Trophoblast cell (in vitro differentiated cells and primary cell): ENCODE measurements around the gene GRIA4.

Source experiments
- DNase-seq, 2 donors: peaks; one replicate each; pipeline ENCODE4 v3.0.0-alpha.2; 2016
- H2AFZ ChIP-seq: 2 replicates; pipeline ENCODE4 v1.6.1; 2013; ENCODE audit warnings: low read length, moderate library complexity, mild to moderate bottlenecking; ENCODE audit not compliant: insufficient read depth, poor library complexity
- H2AK5ac ChIP-seq: 2 replicates; pipeline ENCODE4 v1.6.1; 2013; ENCODE audit warnings: mild to moderate bottlenecking, low read length
- H2BK120ac ChIP-seq: 2 replicates; pipeline ENCODE4 v1.6.1; 2013; ENCODE audit warnings: low read length, mild to moderate bottlenecking, moderate library complexity; ENCODE audit not compliant: insufficient read depth, poor library complexity
- H2BK12ac ChIP-seq: 2 replicates; pipeline ENCODE4 v1.6.1; 2013; ENCODE audit warnings: mild to moderate bottlenecking, low read length, moderate library complexity
- H2BK5ac ChIP-seq: 2 replicates; pipeline ENCODE4 v1.6.1; 2013; ENCODE audit warnings: low read length, low read depth, moderate library complexity, mild to moderate bottlenecking; ENCODE audit not compliant: poor library complexity
- H3K14ac ChIP-seq: 2 replicates; pipeline ENCODE4 v1.6.1; 2013; ENCODE audit warnings: mild to moderate bottlenecking, low read length
- H3K18ac ChIP-seq: 2 replicates; pipeline ENCODE4 v1.6.1; 2013; ENCODE audit warnings: mild to moderate bottlenecking, low read length
- H3K23ac ChIP-seq: 2 replicates; pipeline ENCODE4 v1.6.1; 2013; ENCODE audit warnings: low read length
- H3K27ac ChIP-seq: 2 replicates; pipeline ENCODE4 v1.5.1; 2013; ENCODE audit warnings: low read depth, mild to moderate bottlenecking, inconsistent platforms, low read length, moderate library complexity
- H3K27me3 ChIP-seq: 2 replicates; pipeline ENCODE4 v1.6.1; 2013; ENCODE audit warnings: inconsistent platforms, mild to moderate bottlenecking, low read length, moderate library complexity; ENCODE audit not compliant: insufficient read depth
- H3K36me3 ChIP-seq, 2 experiments: 1 replicate in 1 of 2; 2 replicates in 1 of 2; pipeline ENCODE4 v1.6.1; 2013; ENCODE audit warnings: low read length in 2 of 2, mild to moderate bottlenecking in 2 of 2, moderate library complexity in 1 of 2; ENCODE audit not compliant: insufficient read depth in 2 of 2, control insufficient read depth in 1 of 2
- H3K4ac ChIP-seq: 2 replicates; pipeline ENCODE4 v1.6.1; 2013; ENCODE audit warnings: low read depth, mild to moderate bottlenecking, low read length, moderate library complexity
- H3K4me1 ChIP-seq, 2 experiments: 1 replicate in 1 of 2; 2 replicates in 1 of 2; pipeline ENCODE4 v1.6.1; 2013; ENCODE audit warnings: low read length in 2 of 2, mild to moderate bottlenecking in 2 of 2, moderate library complexity in 1 of 2; ENCODE audit not compliant: insufficient read depth in 2 of 2, control insufficient read depth in 1 of 2
- H3K4me2 ChIP-seq: 2 replicates; pipeline ENCODE4 v1.6.1; 2013; ENCODE audit warnings: inconsistent platforms, mild to moderate bottlenecking, low read length, moderate library complexity
- H3K4me3 ChIP-seq: 2 replicates; pipeline ENCODE4 v1.5.1; 2013; ENCODE audit warnings: mild to moderate bottlenecking, low read depth, low read length, inconsistent platforms
- H3K79me1 ChIP-seq: one replicate; pipeline ENCODE4 v1.6.1; 2013; ENCODE audit warnings: low read length
- H3K79me2 ChIP-seq: 2 replicates; pipeline ENCODE4 v1.6.1; 2013; ENCODE audit warnings: low read length, mild to moderate bottlenecking; ENCODE audit not compliant: control insufficient read depth, insufficient read depth, poor library complexity
- H3K9ac ChIP-seq: 2 replicates; pipeline ENCODE4 v1.6.1; 2013; ENCODE audit warnings: mild to moderate bottlenecking, low read length
- H3K9me3 ChIP-seq: 2 replicates; pipeline ENCODE4 v1.6.1; 2013; ENCODE audit warnings: low read depth, mild to moderate bottlenecking, control low read depth, inconsistent platforms, low read length; ENCODE audit not compliant: insufficient read depth
- H4K12ac ChIP-seq: 2 replicates; pipeline ENCODE4 v1.6.1; 2013; ENCODE audit warnings: low read depth, mild to moderate bottlenecking, low read length, moderate library complexity
- H4K8ac ChIP-seq: 2 replicates; pipeline ENCODE4 v1.6.1; 2013; ENCODE audit warnings: low read depth, mild to moderate bottlenecking, low read length, moderate library complexity
- H4K91ac ChIP-seq: one replicate; pipeline ENCODE4 v1.6.1; 2013; ENCODE audit warnings: low read depth, mild to moderate bottlenecking, low read length, moderate library complexity
- WGBS: extraction: QIAGEN DNeasy Blood & Tissue Kit; methylation state at CpG from one replicate; pipeline ENCODE4 v1.1.7; 2013; ENCODE audit warnings: missing lambda C conversion rate; ENCODE audit not compliant: insufficient read length, insufficient coverage; ENCODE audit errors: extremely low coverage; 5-methylcytosine and 5-hydroxymethylcytosine counted together

Gene GRIA4

DNA sequence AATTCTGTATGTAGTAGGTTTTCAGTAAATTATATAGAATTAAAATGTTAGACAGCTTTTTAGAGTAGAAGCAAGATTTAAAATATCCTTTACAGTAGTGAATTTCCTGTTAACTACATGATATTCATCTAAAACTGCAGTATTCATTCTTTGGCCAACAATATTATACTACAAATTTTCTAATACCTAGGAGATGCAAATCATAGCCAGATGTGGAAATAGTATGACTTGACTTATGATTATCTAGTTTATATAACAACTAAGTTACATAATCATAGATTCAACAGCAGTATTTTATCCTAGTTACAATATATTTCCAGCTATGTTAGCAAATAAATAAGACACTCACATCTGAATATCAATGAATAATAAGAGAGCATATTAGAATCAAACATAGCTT, 249.0 kb downstream of the GRIA4 start:
- H2AK5ac ChIP-seq = no peak overlapping the region
- H4K91ac ChIP-seq = no peak overlapping the region
- H3K9me3 ChIP-seq = no peaks in the 10 kb centered on the region
- no peaks in the 10 kb centered on the region for H3K27me3 ChIP-seq
- H4K8ac ChIP-seq = no peak overlapping the region
- H3K79me1 ChIP-seq = no peaks in the 10 kb centered on the region
- H2BK12ac ChIP-seq = no peak overlapping the region
- no peak overlapping the region for H3K14ac ChIP-seq
- H2AFZ ChIP-seq = no peak overlapping the region
- no peaks in the 10 kb centered on the region for H3K4me1 ChIP-seq
- no peak overlapping the region for H3K27ac ChIP-seq
- no peak overlapping the region for H3K4me2 ChIP-seq
- no peak overlapping the region for H3K4ac ChIP-seq
- H3K9ac ChIP-seq = no peak overlapping the region
- H3K79me2 ChIP-seq = no peaks in the 10 kb centered on the region
- H3K36me3 ChIP-seq = no peaks in the 10 kb centered on the region
- no peak overlapping the region for H3K4me3 ChIP-seq
- no peak overlapping the region for H4K12ac ChIP-seq
- H2BK5ac ChIP-seq = no peak overlapping the region
- no peak overlapping the region for H2BK120ac ChIP-seq
- H3K18ac ChIP-seq = no peak overlapping the region
- no peak for DNase-seq
- no peak overlapping the region for H3K23ac ChIP-seq

DNA sequence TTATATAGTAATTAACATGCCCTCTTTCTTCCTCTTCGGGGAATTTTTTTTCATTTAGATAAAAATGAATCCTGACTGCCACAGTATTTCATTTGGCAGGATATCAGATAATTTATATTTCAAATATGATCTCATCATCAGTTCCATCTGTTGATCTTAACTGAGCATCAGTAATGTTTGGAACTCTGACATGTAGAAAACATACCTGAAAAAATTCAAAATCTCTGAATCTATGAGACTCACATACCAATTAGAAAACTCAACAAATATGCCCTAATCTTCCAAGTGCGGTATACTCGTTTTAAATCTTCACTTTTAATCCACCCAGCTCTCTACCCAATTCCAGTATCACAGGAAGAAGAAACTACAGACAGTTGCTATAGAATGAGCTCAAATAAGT, 250.2 kb downstream of the GRIA4 start:
- Histone ChIP-seq H3K9ac (no peak overlapping the region), H4K12ac (no peak overlapping the region), H3K27ac (no peak overlapping the region), H3K4me1 (no peaks in the 10 kb centered on the region), H3K14ac (no peak overlapping the region), H3K9me3 (no peaks in the 10 kb centered on the region), H3K18ac (no peak overlapping the region), H3K79me1 (no peaks in the 10 kb centered on the region), H2AK5ac (no peak overlapping the region), H2BK120ac (no peak overlapping the region), H3K4me3 (no peak overlapping the region), H2AFZ (no peak overlapping the region), H3K4me2 (no peak overlapping the region), H4K91ac (no peak overlapping the region), H3K4ac (no peak overlapping the region), H2BK5ac (no peak overlapping the region), H3K79me2 (no peaks in the 10 kb centered on the region), H2BK12ac (no peak overlapping the region), H3K27me3 (no peaks in the 10 kb centered on the region), H3K36me3 (no peaks in the 10 kb centered on the region), H4K8ac (no peak overlapping the region), H3K23ac (no peak overlapping the region)
- WGBS = no CpG with 5 or more reads among the region's 3 CpGs
- DNase-seq = peak in 1 of 2 donors; percentile 68

DNA sequence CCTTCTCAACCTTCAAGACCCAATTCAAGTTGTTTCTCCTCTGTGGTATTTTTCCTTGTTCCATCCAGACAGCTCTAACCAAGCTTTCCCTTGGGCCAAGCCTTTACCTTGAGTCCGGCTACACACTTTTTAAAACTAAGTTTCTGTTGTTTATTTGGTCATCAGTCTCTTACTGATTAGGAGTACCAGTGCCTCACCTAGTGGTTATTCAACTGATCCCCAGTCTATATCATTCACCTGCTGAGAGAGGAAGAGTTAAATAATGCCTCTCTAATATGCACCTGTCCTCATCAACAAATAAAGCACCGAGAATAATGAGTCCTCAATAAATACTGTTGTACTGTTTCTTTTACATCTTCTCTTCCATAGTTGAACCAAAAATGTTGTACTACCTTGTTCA, 251.4 kb downstream of the GRIA4 start:
- H3K9me3 ChIP-seq = no peaks in the 10 kb centered on the region
- H3K4me1 ChIP-seq = no peaks in the 10 kb centered on the region
- H3K4me3 ChIP-seq = no peak overlapping the region
- no peaks in the 10 kb centered on the region for H3K27me3 ChIP-seq
- no peaks in the 10 kb centered on the region for H3K79me1 ChIP-seq
- no peak overlapping the region for H3K18ac ChIP-seq
- H3K4ac ChIP-seq = no peak overlapping the region
- H2AFZ ChIP-seq = no peak overlapping the region
- DNase-seq = no peak
- no peak overlapping the region for H4K91ac ChIP-seq
- no CpG with 5 or more reads among the region's 2 CpGs for WGBS
- H2BK5ac ChIP-seq = no peak overlapping the region
- H3K9ac ChIP-seq = no peak overlapping the region
- no peak overlapping the region for H2BK120ac ChIP-seq
- H3K36me3 ChIP-seq = no peaks in the 10 kb centered on the region
- no peak overlapping the region for H3K14ac ChIP-seq
- no peaks in the 10 kb centered on the region for H3K79me2 ChIP-seq
- H2AK5ac ChIP-seq = no peak overlapping the region
- no peak overlapping the region for H2BK12ac ChIP-seq
- H3K4me2 ChIP-seq = no peak overlapping the region
- no peak overlapping the region for H4K12ac ChIP-seq
- no peak overlapping the region for H3K27ac ChIP-seq
- H3K23ac ChIP-seq = no peak overlapping the region
- no peak overlapping the region for H4K8ac ChIP-seq

DNA sequence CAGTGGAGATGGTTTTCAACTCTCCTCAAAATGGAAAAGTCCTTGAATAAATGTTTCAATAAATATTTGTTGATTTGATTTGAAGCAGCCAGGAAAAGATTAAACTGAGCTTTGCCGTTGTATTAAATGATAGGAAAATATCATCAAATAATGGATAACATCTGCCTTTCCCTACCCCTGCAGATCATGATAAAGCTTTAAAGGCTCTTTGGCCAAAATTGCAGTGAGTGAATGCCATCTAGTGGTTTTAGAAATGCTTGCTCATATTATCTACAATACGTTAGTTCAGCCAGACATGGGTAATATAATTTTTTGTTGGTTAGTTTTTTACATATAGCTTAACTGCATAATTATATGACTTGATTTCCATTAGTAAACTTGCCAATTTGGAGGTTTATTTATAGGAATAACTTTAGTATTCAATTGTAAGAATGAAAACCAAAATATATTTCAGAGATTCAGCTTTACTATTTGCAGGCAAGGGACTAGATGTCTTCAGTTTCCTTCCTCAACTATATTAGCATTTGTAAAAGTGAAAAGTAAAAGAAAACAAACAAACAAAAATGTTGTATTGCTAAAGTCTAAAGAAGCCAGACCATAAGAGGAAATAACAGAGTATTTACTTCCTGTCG, 253.0 kb downstream of the GRIA4 start:
- no CpG with 5 or more reads among the region's 3 CpGs for WGBS

More for the DNA sequence above, 253.0 kb downstream of the GRIA4 start:
- no peak overlapping the region for H2AFZ ChIP-seq
- H2BK5ac ChIP-seq = no peak overlapping the region
- H3K23ac ChIP-seq = no peak overlapping the region
- peak in 1 of 2 donors; percentile 75 for DNase-seq
- H3K27me3 ChIP-seq = no peaks in the 10 kb centered on the region
- H3K9me3 ChIP-seq = no peaks in the 10 kb centered on the region
- H3K4me3 ChIP-seq = no peak overlapping the region
- no peak overlapping the region for H2BK120ac ChIP-seq
- H3K79me1 ChIP-seq = no peaks in the 10 kb centered on the region
- H3K36me3 ChIP-seq = no peaks in the 10 kb centered on the region
- H3K9ac ChIP-seq = no peak overlapping the region
- no peak overlapping the region for H2BK12ac ChIP-seq
- H3K4ac ChIP-seq = no peak overlapping the region
- no peak overlapping the region for H4K8ac ChIP-seq
- H3K27ac ChIP-seq = no peak overlapping the region
- no peaks in the 10 kb centered on the region for H3K79me2 ChIP-seq
- H3K4me1 ChIP-seq = no peaks in the 10 kb centered on the region
- no peak overlapping the region for H3K18ac ChIP-seq
- no peak overlapping the region for H4K12ac ChIP-seq
- H3K14ac ChIP-seq = no peak overlapping the region
- H2AK5ac ChIP-seq = no peak overlapping the region
- no peak overlapping the region for H3K4me2 ChIP-seq
- no peak overlapping the region for H4K91ac ChIP-seq
